Measurements from ENCODE around the gene CAPRIN1. TPM values are rescaled to one million over a fixed set of nuclear protein-coding genes. Genes with fewer than 3 reads are reported as not detected.

CAPRIN1 gene
- polyA plus RNA-seq, 4 donors: 54.0 to 158 (median 84.5) TPM

DNA sequence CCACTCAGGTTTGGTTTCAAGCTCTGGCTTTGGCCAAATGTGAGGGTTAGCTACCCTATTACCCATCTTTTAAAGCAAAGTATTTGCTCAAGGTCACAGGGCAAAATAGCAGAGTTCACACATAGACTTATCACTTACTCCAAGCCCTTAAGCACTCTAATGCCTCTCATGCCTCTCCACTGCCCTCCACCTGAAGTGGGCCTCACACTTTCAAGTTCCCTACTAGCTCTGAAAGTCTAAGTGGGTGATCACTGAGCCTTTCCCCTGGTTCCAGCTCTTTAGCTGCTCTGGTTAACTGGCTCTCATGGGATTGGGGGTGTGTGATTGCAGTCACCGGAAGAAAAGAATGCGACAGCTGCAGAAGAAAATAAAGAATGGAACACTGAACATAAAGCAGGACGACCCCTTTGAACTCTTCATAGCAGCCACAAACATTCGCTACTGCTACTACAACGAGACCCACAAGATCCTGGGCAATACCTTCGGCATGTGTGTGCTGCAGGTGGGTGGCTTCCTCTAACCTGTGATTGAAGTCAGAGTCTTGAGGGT lies 60.3 kb downstream of the CAPRIN1 start:
- peaks cover 24 to 37% (median 26%) of the 10 kb centered on the region in 3 donors for H3K36me3 ChIP-seq (ENCODE audit: control insufficient read depth in 3 of 3, insufficient read depth in 2 of 3, low read depth in 1 of 3, low read length in 3 of 3)
- H3K4me3 ChIP-seq (ENCODE audit: low read depth in 1 of 3, low read length in 3 of 3): no peak overlapping the region
- no peak for DNase-seq
- 92 to 96% (median 95%) methylated on average over 6 of the region's 6 CpGs for WGBS, 3 donors
- H3K27me3 ChIP-seq (ENCODE audit: control insufficient read depth in 3 of 3, insufficient read depth in 3 of 3, low read length in 3 of 3): no peaks in the 10 kb centered on the region
- no peak overlapping the region for H3K27ac ChIP-seq (ENCODE audit: low read depth in 1 of 3, low read length in 2 of 3)
- no peaks in the 10 kb centered on the region for H3K4me1 ChIP-seq (ENCODE audit: control insufficient read depth in 3 of 3, insufficient read depth in 2 of 3, low read depth in 1 of 3, low read length in 2 of 3)
- no peaks in the 10 kb centered on the region for H3K9me3 ChIP-seq (ENCODE audit: control insufficient read depth in 2 of 2, insufficient read depth in 1 of 2, low read depth in 1 of 2, low read length in 1 of 2)
- no peak for FAIRE-seq

DNA sequence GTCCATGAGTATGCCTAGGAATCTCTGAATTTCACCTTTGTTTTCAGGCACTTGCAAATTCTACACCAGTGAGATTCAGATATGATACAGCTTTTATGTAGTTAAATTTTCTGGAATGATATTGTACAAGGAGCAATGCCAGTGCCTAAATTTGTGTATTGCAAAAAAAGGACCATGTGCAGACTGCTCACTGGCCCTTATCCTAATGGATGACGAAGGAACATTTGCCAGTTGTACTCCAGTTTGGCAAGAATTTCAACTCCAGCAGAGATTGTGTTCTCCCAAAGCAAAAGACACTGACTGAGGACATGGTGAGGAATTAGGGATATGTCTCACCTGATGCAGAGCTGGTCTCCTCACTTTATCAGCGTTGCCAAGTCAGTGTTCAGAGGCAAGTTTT lies 62.5 kb downstream of the CAPRIN1 start:
- H3K4me1 ChIP-seq (ENCODE audit: control insufficient read depth in 3 of 3, insufficient read depth in 2 of 3, low read depth in 1 of 3, low read length in 2 of 3): no peaks in the 10 kb centered on the region
- H3K36me3 ChIP-seq (ENCODE audit: control insufficient read depth in 3 of 3, insufficient read depth in 2 of 3, low read depth in 1 of 3, low read length in 3 of 3): peaks cover 27 to 47% (median 36%) of the 10 kb centered on the region in 3 donors
- DNase-seq: no peak
- no peak overlapping the region for H3K4me3 ChIP-seq (ENCODE audit: low read depth in 1 of 3, low read length in 3 of 3)
- no peak overlapping the region for H3K27ac ChIP-seq (ENCODE audit: low read depth in 1 of 3, low read length in 2 of 3)
- H3K9me3 ChIP-seq (ENCODE audit: control insufficient read depth in 2 of 2, insufficient read depth in 1 of 2, low read depth in 1 of 2, low read length in 1 of 2): no peaks in the 10 kb centered on the region
- no peaks in the 10 kb centered on the region for H3K27me3 ChIP-seq (ENCODE audit: control insufficient read depth in 3 of 3, insufficient read depth in 3 of 3, low read length in 3 of 3)
- no peak for FAIRE-seq
- 90 to 100% (median 94%) methylated on average over 2 of the region's 2 CpGs for WGBS, 3 donors

DNA sequence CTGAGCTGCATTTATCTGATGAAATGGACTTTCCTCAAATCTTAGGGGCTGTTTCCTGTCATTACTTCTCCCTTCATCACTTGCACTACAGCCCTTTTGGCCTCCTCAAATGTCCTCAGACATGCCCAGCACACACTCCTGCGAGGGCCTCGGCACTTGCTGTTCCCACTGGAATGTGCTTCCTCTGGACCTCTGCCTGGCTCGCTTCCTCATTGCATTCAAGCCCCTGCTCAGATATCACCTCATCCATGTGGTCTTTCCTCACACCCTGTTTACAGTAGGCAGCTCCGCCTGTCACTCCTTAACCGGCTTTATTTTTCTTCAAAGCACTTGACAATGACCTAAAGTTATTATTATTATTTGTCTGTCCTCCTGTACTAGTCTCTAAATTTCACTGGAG lies 62.9 kb downstream of the CAPRIN1 start:
- no peaks in the 10 kb centered on the region for H3K27me3 ChIP-seq (ENCODE audit: control insufficient read depth in 3 of 3, insufficient read depth in 3 of 3, low read length in 3 of 3)
- peaks cover 28 to 50% (median 36%) of the 10 kb centered on the region in 3 donors for H3K36me3 ChIP-seq (ENCODE audit: control insufficient read depth in 3 of 3, insufficient read depth in 2 of 3, low read depth in 1 of 3, low read length in 3 of 3)
- H3K4me1 ChIP-seq (ENCODE audit: control insufficient read depth in 3 of 3, insufficient read depth in 2 of 3, low read depth in 1 of 3, low read length in 2 of 3): no peaks in the 10 kb centered on the region
- no peaks in the 10 kb centered on the region for H3K9me3 ChIP-seq (ENCODE audit: control insufficient read depth in 2 of 2, insufficient read depth in 1 of 2, low read depth in 1 of 2, low read length in 1 of 2)
- 85 to 95% (median 93%) methylated on average over 5 of the region's 5 CpGs for WGBS, 3 donors
- H3K4me3 ChIP-seq (ENCODE audit: low read depth in 1 of 3, low read length in 3 of 3): no peak overlapping the region
- DNase-seq (no peak), FAIRE-seq (no peak)
- H3K27ac ChIP-seq (ENCODE audit: low read depth in 1 of 3, low read length in 2 of 3): no peak overlapping the region

DNA sequence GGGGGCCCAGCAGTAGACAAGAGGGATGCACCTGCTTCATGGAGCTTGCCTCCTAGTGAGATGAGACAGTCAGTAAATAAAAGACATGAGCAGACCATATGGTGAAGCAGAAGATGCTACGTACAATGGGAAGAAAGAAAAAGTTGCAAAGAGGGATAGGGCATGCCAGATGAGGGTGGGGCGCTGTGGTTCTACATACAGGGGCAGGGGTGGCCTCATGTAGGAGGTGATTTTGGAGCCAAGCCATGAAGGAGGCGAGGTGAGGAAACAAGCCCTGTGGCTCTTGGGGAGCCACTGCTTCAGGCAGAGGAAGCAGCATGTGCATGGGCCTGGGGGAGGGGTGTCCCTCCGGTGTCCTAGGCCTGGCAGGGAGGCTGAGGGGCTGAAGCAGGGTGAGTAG lies 69.1 kb downstream of the CAPRIN1 start:
- no peaks in the 10 kb centered on the region for H3K27me3 ChIP-seq (ENCODE audit: control insufficient read depth in 3 of 3, insufficient read depth in 3 of 3, low read length in 3 of 3)
- H3K4me3 ChIP-seq (ENCODE audit: low read depth in 1 of 3, low read length in 3 of 3): no peak overlapping the region
- H3K4me1 ChIP-seq (ENCODE audit: control insufficient read depth in 3 of 3, insufficient read depth in 2 of 3, low read depth in 1 of 3, low read length in 2 of 3): no peaks in the 10 kb centered on the region
- no peak overlapping the region for H3K27ac ChIP-seq (ENCODE audit: low read depth in 1 of 3, low read length in 2 of 3)
- no peak for DNase-seq
- 96 to 99% (median 98%) methylated on average over 4 of the region's 4 CpGs for WGBS, 3 donors
- no peak for FAIRE-seq
- peaks cover 28 to 47% (median 29%) of the 10 kb centered on the region in 3 donors for H3K36me3 ChIP-seq (ENCODE audit: control insufficient read depth in 3 of 3, insufficient read depth in 2 of 3, low read depth in 1 of 3, low read length in 3 of 3)
- no peaks in the 10 kb centered on the region for H3K9me3 ChIP-seq (ENCODE audit: control insufficient read depth in 2 of 2, insufficient read depth in 1 of 2, low read depth in 1 of 2, low read length in 1 of 2)

DNA sequence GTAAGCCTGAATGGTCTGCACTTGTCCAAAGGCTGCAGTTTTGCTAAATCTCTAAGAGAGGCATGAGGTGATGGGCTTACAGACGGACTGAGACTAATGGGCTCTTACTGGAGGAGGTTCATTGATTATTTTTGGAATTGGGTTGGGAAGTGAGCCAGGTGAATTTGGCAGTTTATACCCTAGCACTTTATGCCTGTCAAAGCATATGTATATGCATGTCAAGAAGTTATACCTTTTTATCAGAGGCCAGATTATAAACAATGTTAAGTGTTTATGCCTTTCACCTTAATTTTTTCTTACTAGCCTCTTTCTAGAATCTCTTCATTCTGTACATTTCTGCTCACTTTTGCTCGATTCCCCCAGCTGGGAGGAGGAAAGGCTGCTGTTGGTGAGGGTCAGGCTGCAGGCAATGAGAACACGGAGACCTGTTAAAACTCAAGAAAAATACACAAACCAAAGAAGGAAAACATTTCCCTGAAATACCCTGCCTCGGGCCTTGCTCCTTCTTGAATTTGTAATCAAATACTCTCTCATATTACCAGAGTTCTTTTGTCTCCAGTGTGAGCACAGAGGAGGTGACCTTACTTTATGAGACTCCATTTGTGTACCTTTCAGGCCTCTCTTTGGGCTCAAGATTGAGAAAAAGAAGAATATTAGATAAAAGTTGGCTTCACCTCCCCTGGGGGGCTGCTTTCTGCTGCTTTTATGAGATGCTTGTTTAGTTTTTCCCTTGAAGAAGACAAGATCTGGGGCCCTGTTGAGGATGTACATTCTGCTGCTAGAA lies 73.5 kb downstream of the CAPRIN1 start:
- no peak overlapping the region for H3K27ac ChIP-seq (ENCODE audit: low read depth in 1 of 3, low read length in 2 of 3)
- no peak for DNase-seq
- no peaks in the 10 kb centered on the region for H3K9me3 ChIP-seq (ENCODE audit: control insufficient read depth in 2 of 2, insufficient read depth in 1 of 2, low read depth in 1 of 2, low read length in 1 of 2)
- H3K4me1 ChIP-seq (ENCODE audit: control insufficient read depth in 3 of 3, insufficient read depth in 2 of 3, low read depth in 1 of 3, low read length in 2 of 3): no peaks in the 10 kb centered on the region
- 88 to 92% (median 88%) methylated on average over 4 of the region's 4 CpGs for WGBS, 3 donors
- peaks cover 14 to 44% (median 25%) of the 10 kb centered on the region in 3 donors for H3K36me3 ChIP-seq (ENCODE audit: control insufficient read depth in 3 of 3, insufficient read depth in 2 of 3, low read depth in 1 of 3, low read length in 3 of 3)
- FAIRE-seq: no peak
- H3K4me3 ChIP-seq (ENCODE audit: low read depth in 1 of 3, low read length in 3 of 3): no peak overlapping the region
- no peaks in the 10 kb centered on the region for H3K27me3 ChIP-seq (ENCODE audit: control insufficient read depth in 3 of 3, insufficient read depth in 3 of 3, low read length in 3 of 3)

DNA sequence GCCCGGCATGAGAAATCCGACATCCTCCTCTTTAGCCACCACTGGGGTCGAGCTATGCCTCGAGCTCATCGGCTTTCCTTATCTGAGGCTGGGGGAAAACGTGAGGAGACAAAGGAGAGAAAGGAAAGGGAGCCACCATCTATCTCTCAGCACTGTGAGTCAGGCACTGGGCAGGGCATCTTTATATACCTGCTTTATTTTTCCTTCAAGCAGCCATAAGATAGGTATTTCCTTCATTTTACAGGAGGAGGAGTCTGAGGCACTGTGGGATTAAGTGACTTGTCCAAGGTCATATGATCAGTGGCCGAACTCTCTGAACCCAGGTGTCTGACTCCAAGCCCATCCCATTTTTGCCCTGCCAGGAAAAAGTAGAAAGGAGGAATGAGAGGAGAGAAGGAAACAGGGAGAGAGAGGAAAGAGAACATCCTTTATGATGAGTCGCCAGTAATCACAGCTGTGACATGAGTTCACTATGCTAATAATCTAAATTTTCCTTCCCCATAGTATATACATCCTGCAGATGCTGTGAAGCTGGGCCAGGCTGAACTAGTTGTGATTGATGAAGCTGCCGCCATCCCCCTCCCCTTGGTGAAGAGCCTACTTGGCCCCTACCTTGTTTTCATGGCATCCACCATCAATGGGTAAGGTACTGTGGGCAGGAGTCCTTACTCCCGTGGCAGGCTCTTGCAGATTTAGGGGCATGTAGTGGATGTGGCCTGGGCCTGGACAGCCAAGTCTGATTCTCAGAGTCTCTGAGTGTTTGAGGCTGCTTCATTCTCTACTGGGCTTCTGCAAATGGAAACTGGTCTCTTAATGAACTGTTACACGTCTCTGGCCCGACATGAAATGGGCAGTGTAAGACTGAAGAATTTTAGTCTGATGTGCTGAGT lies 75.7 kb downstream of the CAPRIN1 start:
- Histone ChIP-seq H3K36me3 (ENCODE audit: control insufficient read depth in 3 of 3, insufficient read depth in 2 of 3, low read depth in 1 of 3, low read length in 3 of 3) (peaks cover 17 to 48% (median 23%) of the 10 kb centered on the region in 3 donors), H3K4me3 (ENCODE audit: low read depth in 1 of 3, low read length in 3 of 3) (no peak overlapping the region), H3K4me1 (ENCODE audit: control insufficient read depth in 3 of 3, insufficient read depth in 2 of 3, low read depth in 1 of 3, low read length in 2 of 3) (no peaks in the 10 kb centered on the region), H3K9me3 (ENCODE audit: control insufficient read depth in 2 of 2, insufficient read depth in 1 of 2, low read depth in 1 of 2, low read length in 1 of 2) (no peaks in the 10 kb centered on the region), H3K27ac (ENCODE audit: low read depth in 1 of 3, low read length in 2 of 3) (no peak overlapping the region), H3K27me3 (ENCODE audit: control insufficient read depth in 3 of 3, insufficient read depth in 3 of 3, low read length in 3 of 3) (no peaks in the 10 kb centered on the region)
- 90 to 95% (median 93%) methylated on average over 12 of the region's 12 CpGs for WGBS, 3 donors
- DNase-seq (no peak), FAIRE-seq (no peak)

DNA sequence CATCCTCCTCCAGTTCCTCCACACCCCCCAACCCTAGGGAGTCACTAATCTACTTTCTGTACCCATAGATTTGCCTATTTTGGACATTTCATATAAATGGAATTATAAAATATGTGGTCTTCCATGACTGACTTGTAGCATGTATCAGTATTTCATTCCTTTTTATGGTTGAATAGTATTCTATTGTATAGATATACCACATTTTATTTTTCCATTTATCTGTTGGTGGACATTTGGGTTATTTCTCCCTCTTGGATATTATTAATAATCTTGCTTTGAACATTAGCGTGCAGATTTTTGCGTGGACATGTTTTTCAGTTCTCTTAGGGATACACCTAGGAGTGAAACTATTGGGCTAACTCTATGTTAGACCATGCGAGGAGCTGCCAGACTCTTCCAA lies 77.3 kb downstream of the CAPRIN1 start:
- Histone ChIP-seq H3K4me3 (ENCODE audit: low read depth in 1 of 3, low read length in 3 of 3) (no peak overlapping the region), H3K4me1 (ENCODE audit: control insufficient read depth in 3 of 3, insufficient read depth in 2 of 3, low read depth in 1 of 3, low read length in 2 of 3) (no peaks in the 10 kb centered on the region), H3K9me3 (ENCODE audit: control insufficient read depth in 2 of 2, insufficient read depth in 1 of 2, low read depth in 1 of 2, low read length in 1 of 2) (no peaks in the 10 kb centered on the region), H3K27ac (ENCODE audit: low read depth in 1 of 3, low read length in 2 of 3) (no peak overlapping the region), H3K27me3 (ENCODE audit: control insufficient read depth in 3 of 3, insufficient read depth in 3 of 3, low read length in 3 of 3) (no peaks in the 10 kb centered on the region), H3K36me3 (ENCODE audit: control insufficient read depth in 3 of 3, insufficient read depth in 2 of 3, low read depth in 1 of 3, low read length in 3 of 3) (peaks cover 17 to 47% (median 23%) of the 10 kb centered on the region in 3 donors)
- no peak for DNase-seq
- WGBS, 3 donors: 98 to 100% (median 99%) methylated on average over 3 of the region's 3 CpGs
- FAIRE-seq: no peak

DNA sequence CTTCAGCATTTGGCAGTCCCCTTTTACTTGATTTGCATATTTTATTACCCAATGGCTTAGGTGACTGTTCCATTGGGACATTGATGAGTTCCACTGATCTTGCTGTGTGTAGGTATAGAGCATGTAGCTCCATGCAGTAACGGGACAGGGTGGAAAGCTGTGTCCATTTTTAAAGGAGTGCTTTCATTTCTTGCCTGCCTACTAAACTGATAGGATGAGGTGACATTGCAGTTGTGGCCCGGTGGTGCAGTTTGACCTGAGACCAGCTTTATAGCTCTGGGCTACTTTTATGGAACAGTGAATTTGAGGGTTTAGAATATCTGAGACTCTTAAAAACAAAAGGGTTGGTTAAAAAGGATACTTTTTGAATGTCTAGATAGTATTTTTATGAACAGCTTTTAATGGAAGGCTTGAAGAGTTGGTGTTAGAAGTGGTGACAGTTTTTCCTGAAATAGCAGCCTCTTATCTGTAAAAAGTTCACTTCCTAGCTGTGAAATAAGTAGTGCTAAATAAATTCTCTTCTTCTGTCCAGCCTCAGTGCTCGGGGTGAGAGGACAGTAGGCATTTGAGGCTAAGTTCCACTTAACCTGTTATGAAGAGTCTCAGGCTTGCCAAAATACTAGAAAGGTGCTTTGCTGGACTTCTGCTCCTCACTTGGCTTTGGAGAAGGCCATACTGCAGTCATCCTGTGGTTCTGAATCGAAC lies 80.9 kb downstream of the CAPRIN1 start:
- Histone ChIP-seq H3K4me1 (ENCODE audit: control insufficient read depth in 3 of 3, insufficient read depth in 2 of 3, low read depth in 1 of 3, low read length in 2 of 3) (no peaks in the 10 kb centered on the region), H3K4me3 (ENCODE audit: low read depth in 1 of 3, low read length in 3 of 3) (no peak overlapping the region), H3K27ac (ENCODE audit: low read depth in 1 of 3, low read length in 2 of 3) (no peak overlapping the region), H3K36me3 (ENCODE audit: control insufficient read depth in 3 of 3, insufficient read depth in 2 of 3, low read depth in 1 of 3, low read length in 3 of 3) (peaks cover 19 to 65% (median 28%) of the 10 kb centered on the region in 3 donors), H3K27me3 (ENCODE audit: control insufficient read depth in 3 of 3, insufficient read depth in 3 of 3, low read length in 3 of 3) (no peaks in the 10 kb centered on the region), H3K9me3 (ENCODE audit: control insufficient read depth in 2 of 2, insufficient read depth in 1 of 2, low read depth in 1 of 2, low read length in 1 of 2) (no peaks in the 10 kb centered on the region)
- FAIRE-seq: no peak
- WGBS, 3 donors: 91 to 97% (median 94%) methylated on average over 4 of the region's 4 CpGs
- no peak for DNase-seq
